ENCODE data around the gene CDH4.

CDH4 gene

DNA sequence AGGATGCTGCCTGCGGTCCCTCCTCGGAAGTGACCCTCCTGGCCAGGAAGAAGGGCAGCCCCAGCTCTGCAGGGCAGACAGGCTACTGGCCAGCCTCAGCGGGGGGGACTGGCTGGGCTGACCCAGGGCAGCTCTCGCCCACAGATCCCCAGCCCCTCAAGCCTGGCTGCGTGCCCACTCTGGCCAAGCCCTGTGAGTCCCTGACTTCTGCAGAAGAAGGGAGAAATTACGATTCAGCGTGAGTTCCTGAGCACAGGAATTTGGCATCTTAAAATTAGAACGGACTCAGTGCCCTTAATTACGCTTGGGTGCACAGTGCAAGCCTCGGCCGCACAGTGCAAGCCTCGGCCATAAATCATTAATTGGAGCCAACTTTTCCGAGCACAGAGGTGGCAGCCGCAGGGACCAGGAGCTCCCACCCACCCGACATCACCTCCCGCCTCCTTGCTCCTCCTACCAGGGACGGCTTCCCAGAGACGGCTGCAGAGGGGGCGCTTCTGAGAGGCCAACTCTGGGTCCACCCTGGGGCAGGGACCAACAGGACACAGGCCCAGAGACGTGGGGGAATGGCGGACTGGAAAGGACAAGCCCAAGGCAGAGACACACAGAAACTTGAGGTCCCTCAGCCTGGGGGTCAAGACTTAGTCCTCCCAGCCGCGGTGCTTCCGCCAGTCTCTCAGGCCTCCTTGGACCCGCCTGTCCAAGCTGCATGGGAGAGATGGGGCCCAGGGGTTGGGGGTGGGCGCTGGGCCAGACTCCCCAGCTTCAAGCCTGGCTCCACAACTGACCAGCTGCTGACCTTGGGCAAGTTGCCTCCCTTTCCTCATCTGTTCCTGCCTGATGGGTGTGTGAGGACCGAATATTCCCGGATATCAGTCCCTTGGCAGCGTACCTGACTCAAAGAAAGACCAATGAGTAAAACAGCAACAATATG is 648.2 kb downstream of the CDH4 start:
- no peak for DNase-seq (ENCODE audit: low spot score)

GRCh38 chr20:61900945-61901293 is 648.9 kb downstream of the CDH4 start:
- no peak for DNase-seq (ENCODE audit: low spot score)

GRCh38 chr20:61901392-61902220 is 649.5 kb downstream of the CDH4 start:
- DNase-seq (ENCODE audit: low spot score) = no peak

GRCh38 chr20:61902221-61902869 is 650.3 kb downstream of the CDH4 start:
- no peak for DNase-seq (ENCODE audit: low spot score)

GRCh38 chr20:61903575-61904340 is 651.7 kb downstream of the CDH4 start:
- DNase-seq (ENCODE audit: low spot score) = no peak

- no peak for DNase-seq (ENCODE audit: low spot score)
Observed at GRCh38 chr20:61904456-61904855, 652.4 kb downstream of the CDH4 start.

GRCh38 chr20:61905781-61906523 is 653.9 kb downstream of the CDH4 start:
- DNase-seq (ENCODE audit: low spot score) = no peak

GRCh38 chr20:61907081-61907891 is 655.2 kb downstream of the CDH4 start:
- no peak for DNase-seq (ENCODE audit: low spot score)

DNA sequence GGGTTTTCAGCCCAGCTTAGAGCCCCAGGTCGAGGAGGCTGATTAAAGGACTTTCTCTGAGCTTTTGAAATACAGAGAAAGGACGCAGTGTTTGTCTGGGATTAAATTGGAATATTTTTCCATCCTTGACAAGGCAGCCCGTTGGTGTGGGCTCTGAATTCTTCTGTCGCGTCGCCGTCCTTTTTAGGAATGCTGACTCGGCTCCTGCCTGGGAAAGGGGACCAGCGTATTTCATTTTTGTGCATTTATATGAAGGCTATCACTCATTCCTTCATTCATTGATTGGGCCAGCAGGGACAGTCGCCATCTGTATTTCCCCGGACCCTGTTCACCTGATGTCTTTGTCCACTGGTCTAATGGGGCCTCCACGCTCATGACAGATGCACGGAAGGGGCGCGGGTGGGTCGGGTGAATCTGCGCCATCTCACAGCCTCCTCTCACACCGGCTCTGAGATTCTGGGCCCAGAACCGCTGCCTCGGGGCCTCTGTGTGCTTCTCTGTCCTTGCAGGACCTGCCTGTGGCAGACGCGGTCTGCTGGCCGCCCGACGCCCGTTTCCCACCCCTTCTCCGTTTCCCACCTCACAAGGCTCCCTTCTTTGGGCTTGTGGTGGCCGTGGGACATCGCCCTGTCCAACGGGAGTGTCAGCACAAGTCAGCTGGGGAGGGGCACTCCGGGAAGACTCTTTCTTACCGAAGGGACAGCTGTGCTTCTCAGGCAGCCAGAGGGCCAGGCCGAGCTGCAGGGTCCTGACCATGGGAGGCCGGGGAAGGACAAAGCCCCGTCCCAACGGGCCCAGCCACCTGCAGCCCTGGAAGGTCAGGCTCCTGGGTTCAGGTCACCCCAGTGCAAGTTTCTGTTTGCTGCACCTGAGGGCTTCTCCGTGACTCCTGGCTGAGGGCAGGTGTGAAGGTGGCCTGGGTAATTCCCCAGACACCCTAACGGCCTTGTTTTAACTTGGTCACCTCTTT is 656.3 kb downstream of the CDH4 start:
- no peak for DNase-seq (ENCODE audit: low spot score)

DNA sequence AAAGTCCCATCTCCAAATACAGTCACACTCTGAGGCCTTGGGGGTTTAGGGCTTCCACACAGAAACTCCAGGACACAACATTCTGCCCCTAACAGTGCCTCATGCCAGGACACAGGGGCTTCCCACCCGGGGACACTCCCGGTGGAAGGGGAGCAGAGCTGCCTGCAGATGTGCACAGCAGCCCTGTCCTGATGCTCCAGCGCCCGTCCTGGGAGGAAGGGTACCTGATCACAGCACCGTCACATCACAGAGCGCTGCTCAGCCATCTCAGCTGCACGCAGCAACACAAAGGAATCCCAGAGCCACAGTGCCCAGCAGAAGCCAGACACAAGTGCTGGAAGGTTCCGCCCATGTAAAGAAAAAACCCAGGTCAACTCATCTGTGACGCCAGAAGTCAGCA is 657.0 kb downstream of the CDH4 start:
- no peak for DNase-seq (ENCODE audit: low spot score)

GRCh38 chr20:61909821-61910220 is 657.8 kb downstream of the CDH4 start:
- no peak for DNase-seq (ENCODE audit: low spot score)

DNA sequence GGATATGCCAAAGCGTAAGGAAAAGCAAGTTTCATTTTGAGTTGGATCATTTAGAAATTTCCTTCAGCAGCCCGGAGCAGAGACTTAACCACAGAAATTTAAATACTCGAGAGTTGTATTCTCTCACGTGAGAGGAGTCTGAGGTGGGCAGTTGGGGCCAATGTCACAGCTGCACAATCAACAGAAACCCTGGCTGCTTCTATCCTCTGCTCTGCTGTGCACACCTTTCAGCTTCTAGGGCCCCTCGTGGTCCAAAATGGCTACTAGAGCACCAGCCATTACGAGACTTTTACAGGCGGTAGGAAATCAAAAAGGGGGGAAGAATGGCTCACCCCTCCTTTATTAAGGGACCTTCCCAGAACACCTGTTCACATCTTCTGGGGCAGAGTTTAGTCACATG is 659.8 kb downstream of the CDH4 start:
- DNase-seq (ENCODE audit: low spot score) = no peak

GRCh38 chr20:61912665-61913422 is 660.8 kb downstream of the CDH4 start:
- DNase-seq (ENCODE audit: low spot score) = no peak

DNA sequence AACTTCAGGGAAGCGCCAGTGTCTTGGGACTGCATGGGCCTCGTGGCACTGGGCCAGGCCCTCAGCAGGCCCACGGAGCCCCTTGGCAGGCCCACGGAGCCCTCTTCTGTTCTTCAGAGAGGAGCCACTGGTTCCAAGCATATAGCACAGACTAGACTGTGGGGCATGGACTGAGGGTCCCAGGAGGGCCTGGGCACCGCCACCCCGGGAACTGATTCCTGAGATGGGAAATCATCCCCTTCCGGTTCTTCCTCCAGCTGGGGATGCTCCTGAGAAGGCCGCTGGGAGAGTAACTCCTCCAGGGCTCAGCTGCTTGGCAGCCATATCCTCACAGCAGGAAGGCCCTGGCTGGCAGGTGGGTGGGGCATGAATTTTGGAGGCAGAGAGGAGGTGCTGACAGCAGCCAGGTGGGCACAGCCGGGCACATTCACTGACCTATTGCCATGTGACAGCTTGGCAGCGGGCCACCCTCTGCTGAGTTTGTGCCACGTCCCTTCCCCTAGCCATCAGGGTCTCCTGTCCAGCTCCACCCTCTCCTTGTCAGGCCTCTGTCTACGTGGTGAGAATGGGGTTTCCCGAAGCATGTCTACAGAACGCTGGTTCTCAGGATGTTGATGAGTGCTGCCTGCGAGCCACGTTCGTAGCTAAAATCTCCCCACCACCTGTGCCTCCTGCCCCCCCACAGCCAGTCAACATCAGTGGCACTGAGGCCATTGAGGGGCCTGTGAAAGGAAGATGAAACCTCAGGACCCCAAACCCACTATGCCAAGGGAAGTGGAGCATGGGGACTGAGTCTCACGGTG is 661.6 kb downstream of the CDH4 start:
- DNase-seq (ENCODE audit: low spot score) = no peak

- DNase-seq (ENCODE audit: low spot score) = no peak
Observed at GRCh38 chr20:61915101-61915500, 663.0 kb downstream of the CDH4 start.

DNA sequence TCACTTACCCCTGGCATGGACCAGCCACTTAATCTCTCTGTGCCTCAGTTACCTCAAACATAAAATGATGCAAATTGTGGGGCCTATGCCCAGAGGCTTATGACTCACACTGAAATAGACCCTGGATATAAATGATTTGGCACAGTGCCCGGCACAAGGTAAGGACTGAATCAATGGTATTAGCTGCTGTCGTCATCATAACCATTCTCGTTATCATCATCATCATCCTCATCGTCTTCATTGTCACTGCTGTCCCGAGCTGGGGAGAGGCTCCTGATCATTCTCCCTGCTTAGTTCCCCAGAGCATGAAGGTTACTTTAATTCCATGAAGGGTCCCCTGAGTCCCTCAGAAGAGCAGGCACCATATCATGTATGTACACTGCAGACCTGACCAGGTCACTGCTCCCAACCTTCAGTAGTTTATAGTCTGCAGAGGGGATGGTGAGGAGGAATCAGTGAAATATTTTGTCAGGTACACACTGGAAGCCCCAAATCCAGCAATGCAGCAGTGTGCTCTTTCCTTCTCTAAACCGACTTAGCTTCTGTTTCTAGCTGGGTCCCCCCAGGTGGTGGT is 664.3 kb downstream of the CDH4 start:
- DNase-seq (ENCODE audit: low spot score) = no peak
